Activated CD4-positive, CD25-positive, alpha-beta regulatory T cell treated with anti-CD3 and anti-CD28 coated beads, Interleukin-2, amount 50 U/mL, for 24 hours (primary cell): ENCODE measurements around the gene CDH23.

Source experiments
- ATAC-seq, 2 donors: fragments of 150-1000 bp; cut with Tn5 transposase; one replicate each; pipeline ENCODE4 v1.10.0; 2021; ENCODE audit warnings: mild to moderate bottlenecking in 1 of 2, moderate library complexity in 1 of 2

Gene CDH23

GRCh38 chr10:71712572-71713134, 315.9 kb downstream of the CDH23 start:
- ATAC-seq: peak; percentile 63 to 64

- peak; percentile 75 to 77 for ATAC-seq
Observed at GRCh38 chr10:71713135-71714030, 316.7 kb downstream of the CDH23 start.

GRCh38 chr10:71714031-71714410, 317.3 kb downstream of the CDH23 start:
- ATAC-seq: no peak

GRCh38 chr10:71714592-71714991, 317.9 kb downstream of the CDH23 start:
- ATAC-seq: no peak

- no peak for ATAC-seq
Observed at GRCh38 chr10:71715026-71715425, 318.3 kb downstream of the CDH23 start.

GRCh38 chr10:71715860-71716259, 319.1 kb downstream of the CDH23 start:
- ATAC-seq: no peak

GRCh38 chr10:71716426-71716825, 319.7 kb downstream of the CDH23 start:
- ATAC-seq: no peak

- no peak for ATAC-seq
Observed at GRCh38 chr10:71717056-71717455, 320.3 kb downstream of the CDH23 start.

- ATAC-seq: no peak
Observed at GRCh38 chr10:71717551-71717951, 320.8 kb downstream of the CDH23 start.

GRCh38 chr10:71718165-71718698, 321.5 kb downstream of the CDH23 start:
- no peak for ATAC-seq

- no peak for ATAC-seq
Observed at GRCh38 chr10:71719042-71719441, 322.3 kb downstream of the CDH23 start.

- ATAC-seq: no peak
Observed at GRCh38 chr10:71719464-71720201, 322.9 kb downstream of the CDH23 start, which contains the start of gene C10orf105. Gene C10orf105, minus strand, starts transcription at chr10:71719778. Its CDS starts 3,441 bp downstream, at chr10:71716337.

GRCh38 chr10:71720288-71720687, 323.6 kb downstream of the CDH23 start:
- ATAC-seq: no peak

- ATAC-seq: no peak
Observed at GRCh38 chr10:71721313-71721712, 324.6 kb downstream of the CDH23 start.

- no peak for ATAC-seq
Observed at GRCh38 chr10:71722849-71723248, 326.1 kb downstream of the CDH23 start.

- ATAC-seq: no peak
Observed at GRCh38 chr10:71723311-71723710, 326.6 kb downstream of the CDH23 start.

- no peak for ATAC-seq
Observed at GRCh38 chr10:71724539-71724938, 327.8 kb downstream of the CDH23 start.

GRCh38 chr10:71725249-71725648, 328.5 kb downstream of the CDH23 start:
- no peak for ATAC-seq

GRCh38 chr10:71725998-71726579, 329.4 kb downstream of the CDH23 start:
- ATAC-seq: peak; percentile 65 to 68

- ATAC-seq: peak; percentile 28 to 31
Observed at GRCh38 chr10:71726580-71727104, 329.9 kb downstream of the CDH23 start.

- ATAC-seq: peak; percentile 54 to 64
Observed at GRCh38 chr10:71727105-71727737, 330.5 kb downstream of the CDH23 start.
